Articular chondrocyte of knee joint (primary cell): ENCODE data around the gene NFATC1. TPM values are rescaled to one million over a fixed set of nuclear protein-coding genes. Genes with fewer than 3 reads are reported as not detected.

Experiments used
- small RNA-seq: library from RNA; depleted of rRNA; stranded (forward); fragments of <200 nt; gene quantifications from one replicate; pipeline ENCODE3, GENCODE V24; 2012
- total RNA-seq: library from RNA; depleted of rRNA; stranded (reverse); fragments of >200 nt; gene quantifications from 2 replicates; pipeline ENCODE4 v1.2.3, GENCODE V29; 2012

NFATC1 gene
- 11.2 and 11.5 TPM in 2 replicates for total RNA-seq

DNA sequence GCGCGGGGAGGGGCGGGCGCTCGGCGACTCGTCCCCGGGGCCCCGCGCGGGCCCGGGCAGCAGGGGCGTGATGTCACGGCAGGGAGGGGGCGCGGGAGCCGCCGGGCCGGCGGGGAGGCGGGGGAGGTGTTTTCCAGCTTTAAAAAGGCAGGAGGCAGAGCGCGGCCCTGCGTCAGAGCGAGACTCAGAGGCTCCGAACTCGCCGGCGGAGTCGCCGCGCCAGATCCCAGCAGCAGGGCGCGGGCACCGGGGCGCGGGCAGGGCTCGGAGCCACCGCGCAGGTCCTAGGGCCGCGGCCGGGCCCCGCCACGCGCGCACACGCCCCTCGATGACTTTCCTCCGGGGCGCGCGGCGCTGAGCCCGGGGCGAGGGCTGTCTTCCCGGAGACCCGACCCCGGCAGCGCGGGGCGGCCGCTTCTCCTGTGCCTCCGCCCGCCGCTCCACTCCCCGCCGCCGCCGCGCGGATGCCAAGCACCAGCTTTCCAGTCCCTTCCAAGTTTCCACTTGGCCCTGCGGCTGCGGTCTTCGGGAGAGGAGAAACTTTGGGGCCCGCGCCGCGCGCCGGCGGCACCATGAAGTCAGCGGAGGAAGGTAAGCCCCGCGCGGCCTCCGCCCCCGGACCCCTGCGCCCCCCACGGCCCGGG, at the start of gene NFATC1:
Gene NFATC1 (plus strand): TSS at position 170 of the 644 bp plus-strand sequence. CDS start 295 bp downstream, at position 465.

Small RNAs within 50 kb of the gene (small RNA-seq; reads per million reads assigned to genes)
- not detected for gene AC018445.2
